Left hindlimb (tissue), 1 donor: Measurements from ENCODE around the gene IFNGR2.
A peak's percentile ranks its signal among the peaks of the same experiment; 100 is the strongest.
"Not testable (repeated sequence)": the region's sequence is repeated elsewhere in the genome, so short reads cannot be mapped to it uniquely, and the experiment has no call there.

Experiments used
- DNase-seq: peaks from one replicate; pipeline ENCODE4 v3.0.0-alpha.2; 2018

Gene IFNGR2

GRCh38 chr21:33403128-33403785 is at the start of gene IFNGR2:
IFNGR2 (plus strand) TSS chr21:33403413; CDS start chr21:33403544, 131 bp downstream.
- DNase-seq, result peak; percentile 74

GRCh38 chr21:33355355-33355754 is 47.9 kb upstream of the IFNGR2 start:
- no peak for DNase-seq

DNA sequence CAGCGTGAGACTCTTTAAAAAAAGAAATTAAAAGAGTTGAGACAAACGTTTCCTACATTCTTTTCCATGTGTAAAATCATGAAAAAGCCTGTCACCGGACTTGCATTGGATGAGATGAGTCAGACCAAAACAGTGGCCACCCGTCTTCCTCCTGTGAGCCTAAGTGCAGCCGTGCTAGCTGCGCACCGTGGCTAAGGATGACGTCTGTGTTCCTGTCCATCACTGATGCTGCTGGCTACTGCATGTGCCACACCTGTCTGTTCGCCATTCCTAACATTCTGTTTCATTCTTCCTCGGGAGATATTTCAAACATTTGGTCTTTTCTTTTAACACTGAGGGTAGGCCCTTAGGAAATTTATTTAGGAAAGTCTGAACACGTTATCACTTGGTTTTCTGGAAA is 47.2 kb upstream of the IFNGR2 start:
- DNase-seq, result no peak

- no peak for DNase-seq
Observed at GRCh38 chr21:33357177-33357576, 46.0 kb upstream of the IFNGR2 start.

DNA sequence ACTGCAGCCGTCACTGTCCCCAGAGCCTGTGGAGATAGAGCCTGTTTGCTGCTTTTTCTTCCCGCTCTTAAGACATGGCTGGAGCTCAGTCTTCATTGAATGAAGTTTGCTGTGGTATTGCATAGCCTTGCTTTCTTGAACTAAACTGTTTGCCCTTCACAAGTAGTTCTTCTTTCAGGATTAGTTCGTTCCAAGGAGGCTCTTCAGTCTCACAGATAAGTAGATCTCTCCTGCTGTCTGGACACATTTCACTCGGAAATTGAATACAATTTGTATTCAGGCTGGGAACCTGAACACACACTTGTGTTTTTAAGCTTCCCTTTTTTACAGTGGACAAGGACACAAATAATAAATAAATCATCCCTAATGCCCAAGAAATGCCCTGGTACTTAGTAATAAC is 43.8 kb upstream of the IFNGR2 start:
- DNase-seq, result no peak

GRCh38 chr21:33360281-33360680 is 42.9 kb upstream of the IFNGR2 start:
- no peak for DNase-seq

DNA sequence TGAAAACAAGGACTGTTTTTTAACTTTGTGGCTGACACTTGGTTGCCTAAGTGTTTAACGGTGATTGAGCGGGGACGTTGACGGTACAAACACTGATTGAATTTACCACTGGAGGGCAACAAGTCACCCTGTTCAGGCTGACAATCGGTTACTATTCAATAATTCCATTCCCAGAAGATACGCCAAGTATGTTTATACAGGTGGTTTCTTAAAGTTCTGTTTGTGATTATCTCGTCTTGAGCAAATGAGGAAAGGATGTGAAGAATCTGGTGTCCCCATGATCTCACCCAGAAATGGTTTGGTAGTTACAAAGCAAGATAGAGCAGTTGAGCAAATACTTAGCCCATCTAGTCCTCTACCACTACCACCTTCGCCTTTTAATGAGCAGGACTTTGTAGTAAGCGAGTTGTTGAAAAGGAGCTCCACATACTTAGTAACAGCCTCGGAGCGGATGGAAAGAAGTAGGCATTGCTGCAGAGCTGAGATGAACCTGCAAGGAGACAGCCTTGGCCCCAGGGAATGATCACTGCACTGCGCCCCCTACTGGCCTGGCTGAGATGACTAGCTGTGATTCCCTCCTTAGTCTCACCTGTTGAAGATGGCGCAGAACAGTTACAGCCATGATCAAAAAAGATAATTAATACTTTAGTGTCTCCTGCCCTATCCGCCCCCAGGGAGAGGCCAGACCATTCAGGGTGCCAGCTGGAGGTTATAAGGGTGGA is 42.2 kb upstream of the IFNGR2 start:
- peak; percentile 66 for DNase-seq

DNA sequence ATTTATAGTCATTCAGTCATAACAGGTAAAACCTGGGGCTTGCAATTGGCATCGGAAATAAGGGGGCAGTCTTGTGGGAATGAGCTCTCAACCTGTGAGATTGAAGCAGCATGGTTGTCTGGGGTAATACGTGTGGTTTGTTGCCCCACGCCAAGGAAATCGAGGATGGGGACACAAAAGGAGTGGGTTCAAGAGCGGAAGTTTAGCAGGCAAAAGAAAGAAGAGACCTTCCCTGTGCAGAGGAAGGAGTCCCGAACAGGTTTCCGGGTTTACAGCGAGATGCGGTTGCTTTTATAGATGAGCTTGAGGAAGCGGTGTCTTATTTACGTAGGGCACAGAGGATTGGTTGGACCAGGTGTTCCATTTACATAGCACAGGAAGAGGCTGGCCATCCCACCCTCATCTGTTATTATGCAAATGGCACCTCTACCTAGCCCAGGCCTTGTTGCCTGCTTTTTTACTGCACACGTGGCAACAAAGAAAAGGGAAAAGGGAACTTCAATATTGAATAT is 41.1 kb upstream of the IFNGR2 start:
- no peak for DNase-seq

GRCh38 chr21:33363911-33364609 is 39.2 kb upstream of the IFNGR2 start:
- not testable (repeated sequence) for DNase-seq

DNA sequence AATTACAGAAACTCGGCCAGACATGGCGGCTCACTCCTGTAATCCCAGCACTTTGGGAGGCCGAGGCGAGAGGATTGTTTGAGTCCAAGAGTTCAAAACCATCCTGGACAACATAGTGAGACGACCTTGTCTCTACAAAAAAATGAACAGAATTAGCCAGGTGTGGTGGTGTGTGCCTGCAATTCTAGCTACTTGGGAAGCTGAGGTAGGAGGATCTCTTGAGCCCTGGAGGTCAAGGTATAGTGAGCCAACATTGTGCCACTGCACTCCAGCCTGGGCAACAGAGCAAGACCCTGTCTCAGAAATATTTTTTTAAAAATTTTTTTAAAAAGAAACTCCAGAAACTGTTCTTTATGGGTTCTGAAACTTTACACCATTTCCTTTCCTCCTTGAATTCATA is 38.4 kb upstream of the IFNGR2 start:
- DNase-seq, result no peak

DNA sequence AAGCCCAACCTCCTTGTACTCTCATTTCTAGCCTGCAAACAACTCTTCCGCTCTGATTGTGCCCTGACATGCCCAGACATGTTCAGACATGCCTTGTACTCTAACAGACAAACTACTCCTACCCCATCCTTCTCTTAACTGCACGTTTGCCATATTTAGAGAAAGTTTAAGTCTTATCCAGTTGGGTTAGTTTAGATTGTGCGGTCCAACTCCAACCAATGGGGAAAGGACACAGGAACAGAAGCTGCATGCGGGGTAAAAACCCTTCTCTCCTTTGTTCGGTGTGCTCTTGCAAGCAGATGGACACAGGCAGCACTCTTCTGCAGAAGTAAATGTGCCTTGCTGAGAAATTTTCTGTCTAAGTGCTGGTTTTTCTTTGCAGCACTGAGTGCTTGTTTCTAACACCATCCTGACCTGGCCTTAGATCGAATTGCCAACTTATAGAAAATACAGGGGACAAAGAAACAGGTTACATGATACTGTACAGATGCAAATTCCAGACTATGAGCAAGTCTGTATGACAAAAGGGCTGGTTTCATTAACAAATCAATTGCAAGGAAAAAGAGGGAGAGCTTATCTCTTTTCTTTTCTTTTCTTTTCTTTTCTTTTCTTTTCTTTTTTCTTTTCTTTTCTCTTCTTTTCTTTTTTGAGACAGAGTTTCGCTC is 35.8 kb upstream of the IFNGR2 start:
- no peak for DNase-seq

- DNase-seq, result no peak
Observed at GRCh38 chr21:33368124-33368523, 35.1 kb upstream of the IFNGR2 start.

DNA sequence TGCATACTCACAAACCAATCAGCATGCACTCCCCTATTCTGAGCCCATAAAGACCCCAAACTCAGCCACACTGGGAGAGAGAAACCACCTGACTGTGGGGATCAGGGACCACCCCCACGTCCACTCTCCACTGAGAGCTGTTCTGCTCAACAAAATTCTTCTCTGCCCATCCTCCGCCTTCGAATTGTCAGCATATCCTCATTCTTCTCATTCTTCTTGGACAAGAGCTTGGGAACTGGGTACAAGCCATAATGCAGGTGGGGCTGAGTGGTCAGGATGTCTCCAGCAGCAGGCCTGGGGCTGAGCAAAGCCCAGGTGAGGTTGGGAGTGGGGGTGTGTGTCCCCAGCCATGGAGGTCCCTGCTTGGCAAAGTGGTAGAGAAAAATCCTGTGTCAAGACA is 34.6 kb upstream of the IFNGR2 start:
- DNase-seq, result no peak

DNA sequence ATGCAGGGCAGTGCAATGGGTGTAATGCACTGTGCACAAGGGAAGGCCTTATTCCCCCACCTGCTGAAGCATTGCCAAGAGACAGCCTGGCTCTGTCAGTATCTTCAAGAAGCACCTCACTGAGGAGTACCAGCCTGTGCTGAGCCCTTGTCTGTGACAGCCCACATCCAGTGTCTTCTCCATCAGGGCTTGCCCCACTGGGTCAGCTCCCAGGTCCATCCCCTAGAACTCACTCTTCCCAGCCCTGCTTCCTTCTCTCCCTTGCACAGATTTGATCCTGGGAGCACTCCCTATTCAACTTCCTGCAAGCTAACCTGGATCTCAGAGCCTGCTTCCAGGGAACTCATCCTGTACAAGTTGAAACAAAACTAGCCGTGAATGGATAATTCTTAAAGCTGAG is 33.6 kb upstream of the IFNGR2 start:
- no peak for DNase-seq

DNA sequence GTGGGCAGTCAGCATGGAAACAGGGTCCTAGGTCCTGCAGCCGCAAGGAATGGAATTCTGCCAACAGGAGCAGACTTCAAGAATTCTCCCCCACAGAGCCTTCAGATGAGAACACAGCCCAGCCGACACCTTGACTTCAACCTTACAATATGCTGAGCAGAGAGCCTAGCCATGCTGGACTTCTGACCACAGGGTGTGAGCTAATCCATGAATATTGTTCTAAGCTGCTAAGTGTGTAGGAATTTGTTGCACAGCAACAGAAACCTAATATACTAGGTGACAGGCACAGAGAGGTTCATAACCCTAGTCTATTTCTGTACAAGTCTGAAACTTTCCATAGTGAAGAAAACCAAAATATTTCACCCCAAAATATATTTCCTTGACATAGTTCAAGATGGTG is 32.9 kb upstream of the IFNGR2 start:
- DNase-seq, result no peak

DNA sequence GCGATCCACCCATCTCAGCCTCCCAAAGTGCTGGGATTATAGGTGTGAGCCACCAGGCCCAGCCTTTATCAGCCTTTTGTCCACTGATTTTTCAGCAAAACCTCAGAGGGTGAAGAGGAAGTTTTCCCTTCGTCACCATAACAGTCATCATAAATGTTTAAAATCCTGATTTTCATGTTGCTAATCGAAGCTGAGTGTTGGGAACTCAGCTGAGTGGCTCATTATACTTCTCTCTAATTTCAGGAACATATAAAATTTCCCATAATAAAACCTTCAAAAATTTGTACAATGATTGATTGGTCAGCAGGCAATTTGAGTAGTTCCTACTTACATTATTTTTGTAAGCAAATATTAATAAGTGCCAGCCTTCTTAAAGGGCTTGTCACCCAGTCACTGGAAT is 31.8 kb upstream of the IFNGR2 start:
- DNase-seq, result no peak

GRCh38 chr21:33372582-33372981 is 30.6 kb upstream of the IFNGR2 start:
- DNase-seq, result no peak

GRCh38 chr21:33373451-33373850 is 29.8 kb upstream of the IFNGR2 start:
- DNase-seq, result no peak

GRCh38 chr21:33374080-33374449 is 29.1 kb upstream of the IFNGR2 start:
- DNase-seq, result no peak

DNA sequence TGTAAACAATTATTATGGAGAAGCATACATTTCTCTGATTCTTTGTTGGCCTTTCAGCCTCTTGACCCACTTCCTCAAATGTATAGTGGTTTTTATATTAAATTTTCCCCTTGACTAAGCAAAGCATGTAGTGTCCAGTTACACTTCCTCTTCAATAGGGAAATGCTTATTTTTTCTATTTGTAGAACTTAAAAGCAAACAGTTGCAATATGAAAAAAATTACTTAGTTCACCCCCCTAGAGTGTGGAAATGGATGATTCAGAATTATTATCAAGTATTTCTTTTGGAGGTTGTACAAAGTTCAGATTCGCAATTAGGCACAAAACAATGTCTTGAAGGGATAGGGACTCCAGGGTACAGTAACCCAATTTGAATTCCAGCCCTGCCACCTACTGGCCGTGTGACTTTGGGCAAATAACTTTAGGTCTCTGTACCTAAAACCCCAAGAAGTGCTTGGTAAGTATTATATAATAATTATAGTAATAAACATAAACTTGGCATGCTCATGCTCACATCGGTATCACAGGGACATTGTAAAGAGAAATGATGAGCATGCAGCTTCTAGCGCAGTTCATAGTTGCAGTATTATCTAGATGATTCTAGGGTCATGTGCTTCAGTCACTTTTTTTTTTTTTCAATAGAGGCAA is 28.6 kb upstream of the IFNGR2 start:
- no peak for DNase-seq

DNA sequence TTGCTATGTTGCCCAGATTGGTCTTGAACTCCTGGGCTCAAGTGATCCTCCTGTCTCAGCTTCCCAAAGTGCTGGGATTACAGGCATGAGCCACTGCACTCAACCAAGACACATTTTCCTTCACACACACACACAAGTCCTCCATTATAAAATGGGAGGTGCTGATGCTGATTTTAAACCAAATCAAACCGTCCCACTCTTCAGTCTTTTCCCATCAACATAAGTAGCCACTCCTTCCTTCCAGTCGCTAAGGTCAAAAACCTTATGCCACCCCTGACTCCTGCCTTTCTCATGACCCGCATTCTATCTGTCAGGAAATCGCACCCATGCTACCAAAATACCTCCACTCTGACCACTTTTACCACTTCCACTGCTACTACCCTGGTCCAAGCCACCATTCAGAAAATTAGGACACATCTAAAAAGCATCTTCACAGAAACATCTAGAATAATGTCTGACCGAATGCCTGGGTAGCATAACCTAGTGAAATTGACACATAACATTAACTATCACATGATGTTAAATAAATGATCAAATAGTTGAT is 28.0 kb upstream of the IFNGR2 start:
- no peak for DNase-seq

DNA sequence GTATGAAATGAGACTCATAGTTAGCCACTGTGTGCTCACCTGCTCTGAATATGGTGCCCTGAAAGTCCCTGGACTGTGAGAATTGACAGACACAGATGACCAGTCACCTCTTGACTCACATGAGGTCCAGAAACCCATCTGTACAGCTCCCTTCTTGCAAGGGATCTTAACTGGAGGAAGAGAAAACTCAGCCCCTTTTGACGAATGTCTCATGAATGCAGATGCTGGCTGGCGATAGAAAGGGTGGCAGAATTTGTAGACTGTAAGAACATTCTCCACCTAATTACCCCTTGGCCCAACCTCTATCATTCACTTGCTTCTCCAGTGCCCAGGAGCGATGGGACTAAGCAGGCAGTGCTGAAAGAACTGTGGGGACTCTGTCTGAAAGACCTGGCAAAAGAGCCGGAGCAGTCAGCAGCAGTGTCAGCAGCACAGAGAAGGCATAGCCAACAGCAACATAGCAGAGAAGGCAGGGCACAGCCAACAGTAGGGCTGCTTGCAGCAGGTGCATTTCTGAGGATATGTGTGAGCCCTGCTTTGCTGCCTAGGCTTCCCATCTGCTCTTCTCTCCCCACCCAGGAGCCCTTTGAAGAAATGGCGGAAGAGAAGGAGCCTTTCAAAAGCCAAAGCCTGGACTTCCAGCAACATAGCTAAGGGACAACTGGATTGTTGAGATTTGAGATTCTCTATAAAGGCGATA is 25.8 kb upstream of the IFNGR2 start:
- DNase-seq, result no peak
